GM23338 (cell line): ENCODE results near the gene TRIM59. TPM values are rescaled to one million over a fixed set of nuclear protein-coding genes. Genes with fewer than 3 reads are reported as not detected.

Source experiments
- ATAC-seq: fragments of 200-7000 bp; cut with Tn5 transposase; 3 replicates; pipeline ENCODE4 v1.9.1; 2020
- DNase-seq: peaks from one replicate; pipeline ENCODE4 v3.0.0-alpha.2; 2015; ENCODE audit warnings: low spot score
- H2AFZ ChIP-seq: fragments of 200-600 bp; sonication (generic); 2 replicates; pipeline ENCODE4 v1.8.0; 2016; ENCODE audit warnings: antibody characterized with exemption, mild to moderate bottlenecking, moderate library complexity
- H3F3A ChIP-seq: fragments of 200-600 bp; sonication (generic); replicated peaks from 2 replicates; pipeline ENCODE4 v1.8.0; 2017; ENCODE audit warnings: antibody characterized with exemption, mixed run types, low read depth
- H3K27ac ChIP-seq: fragments of 200-600 bp; sonication (generic); 2 replicates; pipeline ENCODE4 v1.6.1; 2016; ENCODE audit warnings: low read depth
- H3K27me3 ChIP-seq: fragments of 200-600 bp; sonication (generic); 2 replicates; pipeline ENCODE4 v1.8.0; 2016; ENCODE audit warnings: mild to moderate bottlenecking, mixed run types, moderate library complexity; ENCODE audit not compliant: insufficient read depth
- H3K36me3 ChIP-seq: fragments of 200-600 bp; sonication (generic); 2 replicates; pipeline ENCODE4 v1.8.0; 2016; ENCODE audit warnings: mild to moderate bottlenecking; ENCODE audit not compliant: insufficient read depth
- H3K4me1 ChIP-seq: fragments of 200-600 bp; sonication (generic); 2 replicates; pipeline ENCODE4 v1.8.0; 2016; ENCODE audit warnings: mild to moderate bottlenecking, moderate library complexity; ENCODE audit not compliant: insufficient read depth
- H3K4me2 ChIP-seq: fragments of 200-600 bp; sonication (generic); 2 replicates; pipeline ENCODE4 v1.7.1; 2017; ENCODE audit warnings: mixed run types
- H3K4me3 ChIP-seq: fragments of 200-600 bp; sonication (generic); 2 replicates; pipeline ENCODE4 v1.6.1; 2016; ENCODE audit warnings: mixed run types
- H3K79me2 ChIP-seq: fragments of 200-600 bp; sonication (generic); replicated peaks from 2 replicates; pipeline ENCODE4 v1.8.0; 2017; ENCODE audit warnings: mild to moderate bottlenecking; ENCODE audit not compliant: insufficient read depth
- H3K9me2 ChIP-seq: fragments of 200-600 bp; sonication (generic); 2 replicates; pipeline ENCODE4 v1.8.0; 2017; ENCODE audit not compliant: insufficient read depth
- H4K20me1 ChIP-seq: fragments of 200-600 bp; sonication (generic); replicated peaks from 2 replicates; pipeline ENCODE4 v1.8.0; 2017; ENCODE audit warnings: mild to moderate bottlenecking; ENCODE audit not compliant: insufficient read depth
- H3K27ac Mint-ChIP-seq: 2 replicates; pipeline ENCODE4 v1.8.0; 2020; ENCODE audit warnings: inconsistent platforms, mild to moderate bottlenecking, moderate library complexity, mixed read lengths
- H3K27me3 Mint-ChIP-seq: 3 replicates; pipeline ENCODE4 v1.8.0; 2022; ENCODE audit warnings: low read depth, mild to moderate bottlenecking, moderate library complexity, mixed read lengths, inconsistent platforms; ENCODE audit not compliant: insufficient read depth, poor library complexity
- H3K36me3 Mint-ChIP-seq: 3 replicates; pipeline ENCODE4 v1.8.0; 2021; ENCODE audit warnings: low read depth, mild to moderate bottlenecking, inconsistent platforms, moderate library complexity, mixed read lengths
- H3K4me1 Mint-ChIP-seq: 3 replicates; pipeline ENCODE4 v1.8.0; 2020; ENCODE audit warnings: mild to moderate bottlenecking, inconsistent platforms, mixed read lengths
- H3K4me3 Mint-ChIP-seq: 3 replicates; pipeline ENCODE4 v1.8.0; 2021; ENCODE audit warnings: moderate library complexity, mild to moderate bottlenecking, inconsistent platforms, mixed read lengths
- H3K9me3 Mint-ChIP-seq: 3 replicates; pipeline ENCODE4 v1.8.0; 2020; ENCODE audit warnings: moderate library complexity, mild to moderate bottlenecking, inconsistent platforms, mixed read lengths
- CREB1 ChIP-seq: fragments of 250-450 bp; sonication (Bioruptor Pico); IDR thresholded peaks from 2 replicates; pipeline ENCODE4 v1.5.0; 2020; ENCODE audit warnings: low read depth, mild to moderate bottlenecking, moderate library complexity
- CTCF ChIP-seq, 2 experiments: fragments of 200-600 bp in 1 of 2; sonication (generic) in 1 of 2; conservative IDR thresholded peaks; 2 replicates each; pipeline versions ENCODE4 v1.5.1 to v1.6.1; 2016 to 2017; ENCODE audit warnings: antibody characterized with exemption in 2 of 2, low read depth in 2 of 2, mild to moderate bottlenecking in 2 of 2, moderate library complexity in 1 of 2
- ETS1 ChIP-seq: IDR thresholded peaks from 2 replicates; pipeline ENCODE4 v1.6.1; 2016; ENCODE audit warnings: antibody characterized with exemption
- EZH2 ChIP-seq: fragments of 200-600 bp; sonication (generic); IDR thresholded peaks from one replicate; pipeline ENCODE4 v1.8.0; 2017; ENCODE audit warnings: antibody characterized with exemption, mild to moderate bottlenecking, low read depth; ENCODE audit not compliant: unreplicated experiment
- EZH2phosphoT487 ChIP-seq: fragments of 200-600 bp; sonication (generic); IDR thresholded peaks from one replicate; pipeline ENCODE4 v1.8.1; 2018; ENCODE audit warnings: antibody characterized with exemption; ENCODE audit not compliant: unreplicated experiment
- JUNB ChIP-seq: IDR thresholded peaks from one replicate; pipeline ENCODE4 v1.6.1; 2016; ENCODE audit warnings: antibody characterized with exemption; ENCODE audit not compliant: unreplicated experiment
- NANOG ChIP-seq: IDR thresholded peaks from 2 replicates; pipeline ENCODE4 v1.6.1; 2016; ENCODE audit warnings: antibody characterized with exemption, borderline replicate concordance
- POLR2AphosphoS5 ChIP-seq: IDR thresholded peaks from 2 replicates; pipeline ENCODE4 v1.6.1; 2016; ENCODE audit warnings: antibody characterized with exemption, low read depth
- REST ChIP-seq: IDR thresholded peaks from one replicate; pipeline ENCODE4 v1.6.1; 2018; ENCODE audit warnings: antibody characterized with exemption; ENCODE audit not compliant: unreplicated experiment
- STAT1 ChIP-seq: IDR thresholded peaks from one replicate; pipeline ENCODE4 v1.6.1; 2016; ENCODE audit warnings: antibody characterized with exemption; ENCODE audit not compliant: unreplicated experiment
- ZNF114 ChIP-seq: fragments of 250-450 bp; sonication (Bioruptor Pico); IDR thresholded peaks from 2 replicates; pipeline ENCODE4 v1.5.0; 2020; ENCODE audit warnings: mild to moderate bottlenecking, moderate library complexity
- ZNF331 ChIP-seq: fragments of 250-450 bp; sonication (Bioruptor Pico); IDR thresholded peaks from 2 replicates; pipeline ENCODE4 v1.5.0; 2020; ENCODE audit warnings: low read depth, mild to moderate bottlenecking, moderate library complexity
- ZNF462 ChIP-seq: fragments of 250-450 bp; sonication (Bioruptor Pico); IDR thresholded peaks from 2 replicates; pipeline ENCODE4 v1.5.0; 2020; ENCODE audit warnings: mild to moderate bottlenecking, moderate library complexity
- polyA plus RNA-seq: library from polyadenylated mRNA; unstranded; fragments of >200 nt; fragmentation: Nextera tagmentation; extraction: Ambion mirVana; gene quantifications from 2 replicates; pipeline ENCODE4 v1.2.1, GENCODE V29; 2016
- total RNA-seq: library from RNA; depleted of rRNA; stranded (reverse); fragments of >200 nt; shearing (Covaris generic); gene quantifications from 2 replicates; pipeline ENCODE4 v1.2.3, GENCODE V29; 2014

The TRIM59 gene
- total and polyA plus RNA-seq, 2 experiments from 2014 or later = 46.2 to 98.6 TPM

- Histone ChIP-seq H3K4me2 (no peak overlapping the region), H2AFZ (no peak overlapping the region), H3F3A (no peaks in the 10 kb centered on the region), H4K20me1 (no peaks in the 10 kb centered on the region; the same call in 1 of the 2 replicates), H3K9me2 (no peaks in the 10 kb centered on the region), H3K27me3 (no peaks in the 10 kb centered on the region; the same call in 1 of the 2 replicates), H3K4me1 (no peaks in the 10 kb centered on the region), H3K27ac (no peak overlapping the region), H3K36me3 (no peaks in the 10 kb centered on the region), H3K79me2 (no peaks in the 10 kb centered on the region), H3K4me3 (no peak overlapping the region)
- H3K4me1 Mint-ChIP-seq = peaks cover 4% of the 10 kb centered on the region
- H3K36me3 Mint-ChIP-seq = no peaks in the 10 kb centered on the region; the same call in 2 of the 3 replicates
- DNase-seq (no peak), ATAC-seq (no peak)
- H3K27ac Mint-ChIP-seq = no peak overlapping the region
- no peak overlapping the region for H3K4me3 Mint-ChIP-seq
- H3K9me3 Mint-ChIP-seq = peaks cover 12% of the 10 kb centered on the region
- H3K27me3 Mint-ChIP-seq = no peaks in the 10 kb centered on the region
- TF ChIP-seq POLR2AphosphoS5 (no peak), ETS1 (no peak), STAT1 (no peak), ZNF462 (CRISPR knock-in tag) (no peak), EZH2 (no peak), EZH2phosphoT487 (no peak), NANOG (no peak), ZNF331 (CRISPR knock-in tag) (no peak), CREB1 (no peak), REST (no peak), CTCF (conservative IDR thresholded peaks at IDR 0.05; ENCODE audit: low read depth in 2 of 2) (no peak), JUNB (no peak), ZNF114 (no peak)
Observed at GRCh38 chr3:160459450-160459970, 9.9 kb upstream of the TRIM59 start.
